Keratinocyte (primary cell): ENCODE results near the gene TYRO3.

Experiments
- EZH2 ChIP-seq: IDR thresholded peaks from one replicate; pipeline ENCODE4 v1.6.1; 2012; ENCODE audit warnings: inconsistent platforms, mild to moderate bottlenecking, low read length, moderate library complexity
- TF ChIP-seq, protein P1 (sequence below), 3 experiments: IDR thresholded peaks in 1 of 3; conservative IDR thresholded peaks in 1 of 3; optimal IDR thresholded peaks in 1 of 3; 2 replicates in 2 of 3; 3 replicates in 1 of 3; pipeline versions ENCODE3 to v1.5.1; 2011; ENCODE audit warnings: low read length in 3 of 3, mild to moderate bottlenecking in 3 of 3, moderate library complexity in 2 of 3, control low read depth in 1 of 3, inconsistent platforms in 1 of 3; ENCODE audit not compliant: insufficient read depth in 2 of 3; ENCODE audit errors: extremely low read depth in 1 of 3

DNA sequence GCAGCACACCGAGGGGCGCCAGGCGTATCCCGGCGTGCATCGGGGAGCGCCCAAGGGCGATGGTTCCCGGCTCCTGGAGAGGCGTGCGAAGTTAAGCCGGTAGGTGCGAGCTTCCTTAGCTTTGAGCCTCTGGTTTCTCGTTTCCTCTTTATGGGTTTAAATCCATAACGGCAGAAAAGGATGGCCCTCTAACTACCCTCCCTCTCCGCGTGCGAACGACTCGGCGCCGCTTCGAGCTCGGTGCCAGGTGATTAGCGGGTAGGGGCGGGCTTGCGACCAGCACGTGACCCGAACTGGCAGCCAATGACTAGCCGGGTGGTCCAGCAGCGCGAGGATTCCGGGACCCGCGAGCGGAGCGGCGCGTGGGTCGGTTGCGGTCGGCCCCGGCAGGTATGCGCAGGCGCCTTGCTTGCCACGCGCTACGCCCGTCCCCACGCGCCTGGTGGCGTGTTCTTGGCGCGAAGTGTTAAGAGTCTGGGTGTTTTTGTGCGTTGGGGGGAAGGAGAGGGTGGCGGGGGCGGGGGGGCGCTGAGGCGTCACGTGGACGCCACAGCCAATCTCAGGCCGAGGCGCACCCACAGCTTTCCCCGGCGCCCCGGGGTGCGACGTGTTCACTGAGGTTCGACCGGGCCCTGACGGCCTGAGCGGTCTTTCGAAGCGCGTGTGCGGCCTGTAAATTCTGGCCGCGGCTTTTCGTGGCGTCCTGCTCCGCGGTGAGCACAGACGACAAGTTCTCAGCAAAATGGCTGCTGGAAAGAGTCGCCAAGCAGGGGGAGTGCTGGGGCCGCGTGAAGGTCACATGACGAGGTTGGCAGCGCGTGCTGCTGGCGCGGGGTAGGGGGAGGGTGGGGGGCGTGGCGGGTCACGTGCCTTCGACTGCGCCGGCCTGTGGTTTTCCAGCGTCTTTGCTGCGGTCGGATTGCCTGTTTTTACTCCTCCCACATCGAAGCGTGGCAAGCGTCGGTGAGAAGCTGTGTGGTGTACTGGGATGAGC is 62.5 kb downstream of the TYRO3 start:
- TF ChIP-seq EZH2 = no peak
- TF ChIP-seq, protein P1, sequence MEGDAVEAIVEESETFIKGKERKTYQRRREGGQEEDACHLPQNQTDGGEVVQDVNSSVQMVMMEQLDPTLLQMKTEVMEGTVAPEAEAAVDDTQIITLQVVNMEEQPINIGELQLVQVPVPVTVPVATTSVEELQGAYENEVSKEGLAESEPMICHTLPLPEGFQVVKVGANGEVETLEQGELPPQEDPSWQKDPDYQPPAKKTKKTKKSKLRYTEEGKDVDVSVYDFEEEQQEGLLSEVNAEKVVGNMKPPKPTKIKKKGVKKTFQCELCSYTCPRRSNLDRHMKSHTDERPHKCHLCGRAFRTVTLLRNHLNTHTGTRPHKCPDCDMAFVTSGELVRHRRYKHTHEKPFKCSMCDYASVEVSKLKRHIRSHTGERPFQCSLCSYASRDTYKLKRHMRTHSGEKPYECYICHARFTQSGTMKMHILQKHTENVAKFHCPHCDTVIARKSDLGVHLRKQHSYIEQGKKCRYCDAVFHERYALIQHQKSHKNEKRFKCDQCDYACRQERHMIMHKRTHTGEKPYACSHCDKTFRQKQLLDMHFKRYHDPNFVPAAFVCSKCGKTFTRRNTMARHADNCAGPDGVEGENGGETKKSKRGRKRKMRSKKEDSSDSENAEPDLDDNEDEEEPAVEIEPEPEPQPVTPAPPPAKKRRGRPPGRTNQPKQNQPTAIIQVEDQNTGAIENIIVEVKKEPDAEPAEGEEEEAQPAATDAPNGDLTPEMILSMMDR (optimal IDR thresholded peaks at IDR 0.05 in 1 of 3, IDR thresholded peaks at IDR 0.05 in 1 of 3, conservative IDR thresholded peaks at IDR 0.05 in 1 of 3; ENCODE audit: extremely low read depth in 1 of 3, insufficient read depth in 2 of 3, low read length in 3 of 3) = no peak
